Erythroblast (primary cell): ENCODE data around the gene REEP2.

ENCODE experiments used
- DNase-seq, 2 experiments: peaks; one replicate each; lab custom pipeline; 2025; lab: John Stamatoyannopoulos, UW
- GATA1 ChIP-seq: IDR thresholded peaks from 2 replicates; pipeline ENCODE4 v1.6.1; 2011; ENCODE audit warnings: low read depth, mild to moderate bottlenecking, control low read depth, low read length, moderate library complexity
- POLR2A ChIP-seq: IDR thresholded peaks from 2 replicates; pipeline ENCODE4 v1.6.1; 2011; ENCODE audit warnings: mild to moderate bottlenecking, low read length

REEP2 gene

DNA sequence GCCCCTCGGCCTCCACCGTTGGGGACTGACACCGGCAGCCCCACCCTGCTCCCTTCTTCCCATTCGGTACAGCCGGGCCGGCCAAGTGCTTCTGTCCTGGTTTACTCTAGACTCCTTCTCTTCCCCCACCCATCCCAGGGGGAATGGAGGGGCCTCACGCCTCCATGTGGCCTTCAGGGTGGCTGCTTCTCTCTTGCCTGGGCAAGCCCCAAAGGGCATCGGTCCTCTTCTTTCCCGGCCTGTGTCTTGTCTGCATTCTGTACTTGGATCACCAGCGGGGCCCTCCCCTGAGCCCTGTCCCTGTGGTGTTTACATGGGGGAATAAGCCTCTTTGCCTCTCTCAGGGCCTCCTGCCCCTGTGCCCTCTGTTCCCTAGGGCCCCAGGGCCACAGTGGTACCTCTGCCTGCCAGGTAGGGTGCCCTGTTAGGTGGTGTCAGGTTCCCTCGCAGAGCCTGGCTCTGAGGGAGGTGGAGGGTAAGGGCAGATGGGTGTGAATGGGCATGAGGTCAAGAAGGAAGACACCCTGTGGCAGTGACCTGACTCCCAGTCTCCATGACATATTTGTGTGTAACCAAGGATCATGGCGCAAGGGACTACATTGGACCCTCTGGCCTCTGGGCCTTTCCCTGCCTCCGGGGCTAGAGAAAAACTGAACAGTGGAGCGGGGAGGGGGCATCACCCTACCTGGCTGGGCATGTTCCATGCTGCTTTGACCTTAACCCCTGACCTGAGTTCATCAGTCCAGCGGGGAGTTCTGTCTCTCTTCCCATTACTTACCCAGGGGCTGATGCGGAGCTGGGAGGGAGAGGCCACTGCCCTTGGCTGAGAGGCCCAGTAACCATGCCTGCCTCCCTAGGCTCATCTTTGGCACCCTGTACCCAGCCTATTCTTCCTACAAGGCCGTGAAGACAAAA, 1.6 kb downstream of the REEP2 start:
- TF ChIP-seq POLR2A, result no peak
- TF ChIP-seq GATA1, result no peak
- DNase-seq, result no peak

DNA sequence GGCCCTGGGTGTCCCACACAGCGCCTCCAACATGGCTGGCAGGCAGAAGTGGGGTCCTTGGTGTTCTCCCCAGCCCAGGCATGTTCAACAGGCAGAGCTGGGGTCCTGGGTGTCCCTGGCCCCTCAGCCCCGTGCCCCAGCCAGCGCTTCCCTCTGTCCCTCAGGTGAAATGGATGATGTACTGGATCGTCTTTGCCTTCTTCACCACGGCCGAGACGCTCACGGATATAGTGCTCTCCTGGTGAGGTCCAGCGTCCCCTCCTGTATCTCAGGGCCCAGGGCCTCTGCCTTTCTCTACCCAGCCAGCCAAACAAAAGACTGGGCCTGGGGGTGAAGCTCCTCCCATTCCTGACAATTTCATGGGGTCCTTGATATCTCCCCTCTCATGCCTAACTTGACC, 2.4 kb downstream of the REEP2 start:
- no peak for TF ChIP-seq GATA1
- TF ChIP-seq POLR2A, result no peak
- DNase-seq, result no peak

DNA sequence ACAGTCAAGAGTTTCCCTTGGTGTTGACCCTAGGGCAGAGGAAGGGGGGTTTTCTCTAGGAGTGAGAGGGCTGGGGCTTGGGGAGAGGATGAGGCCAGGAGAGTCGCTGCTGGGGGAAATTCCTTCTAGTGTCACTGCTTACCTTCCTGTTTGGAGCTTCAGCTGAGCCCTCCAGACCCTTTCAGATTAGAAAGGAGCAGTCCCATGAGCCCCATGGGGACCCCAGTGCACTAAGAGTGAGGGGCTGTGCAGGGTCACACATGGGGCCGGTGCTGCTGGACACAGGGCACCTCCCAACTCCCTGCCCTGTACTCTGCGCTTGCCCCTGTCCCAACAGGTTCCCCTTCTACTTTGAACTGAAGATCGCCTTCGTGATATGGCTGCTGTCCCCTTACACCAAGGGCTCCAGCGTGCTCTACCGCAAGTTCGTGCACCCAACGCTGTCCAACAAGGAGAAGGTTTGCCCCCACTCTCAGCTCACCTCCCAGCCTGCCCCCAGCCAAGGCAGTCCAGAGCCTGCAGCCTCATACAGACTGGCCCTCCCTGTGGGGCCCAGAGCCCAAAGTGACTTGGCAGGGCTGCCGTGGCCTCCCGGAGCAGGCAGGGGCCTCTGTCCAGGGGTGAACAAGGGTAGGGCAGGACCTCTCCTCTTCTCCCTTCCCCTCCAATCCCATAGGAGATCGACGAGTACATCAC, 5.4 kb downstream of the REEP2 start:
- no peak for TF ChIP-seq GATA1
- no peak for TF ChIP-seq POLR2A
- DNase-seq, result no peak

DNA sequence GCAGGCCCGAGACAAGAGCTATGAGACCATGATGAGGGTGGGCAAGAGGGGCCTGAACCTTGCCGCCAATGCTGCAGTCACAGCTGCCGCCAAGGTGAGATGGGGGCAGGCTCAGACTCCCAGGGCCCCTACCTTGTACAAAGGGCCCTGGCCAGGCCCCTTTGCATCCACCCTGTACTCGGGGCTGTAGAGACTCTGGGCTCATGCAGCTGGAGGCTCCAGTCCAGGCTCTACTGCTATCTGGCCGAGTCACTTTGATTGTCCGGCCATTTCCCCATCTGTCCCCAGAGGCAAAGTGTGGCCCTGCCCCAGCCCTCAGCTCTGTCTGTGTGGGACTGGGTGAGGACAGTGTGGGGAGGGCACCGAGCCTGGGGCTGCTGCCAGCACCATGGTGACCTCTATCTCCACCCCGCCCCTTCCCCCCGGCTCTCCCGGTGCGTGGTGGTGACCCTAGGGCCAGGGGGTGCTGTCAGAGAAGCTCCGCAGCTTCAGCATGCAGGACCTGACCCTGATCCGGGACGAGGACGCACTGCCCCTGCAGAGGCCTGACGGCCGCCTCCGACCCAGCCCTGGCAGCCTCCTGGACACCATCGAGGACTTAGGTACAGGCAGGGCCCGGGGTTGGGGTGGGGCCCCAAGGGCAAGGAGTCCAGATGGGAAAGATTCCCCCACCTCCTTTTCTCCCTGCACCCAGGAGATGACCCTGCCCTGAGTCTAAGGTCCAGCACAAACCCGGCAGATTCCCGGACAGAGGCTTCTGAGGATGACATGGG, 6.1 kb downstream of the REEP2 start:
- DNase-seq, result no peak
- TF ChIP-seq GATA1 (no peak), POLR2A (no peak)

DNA sequence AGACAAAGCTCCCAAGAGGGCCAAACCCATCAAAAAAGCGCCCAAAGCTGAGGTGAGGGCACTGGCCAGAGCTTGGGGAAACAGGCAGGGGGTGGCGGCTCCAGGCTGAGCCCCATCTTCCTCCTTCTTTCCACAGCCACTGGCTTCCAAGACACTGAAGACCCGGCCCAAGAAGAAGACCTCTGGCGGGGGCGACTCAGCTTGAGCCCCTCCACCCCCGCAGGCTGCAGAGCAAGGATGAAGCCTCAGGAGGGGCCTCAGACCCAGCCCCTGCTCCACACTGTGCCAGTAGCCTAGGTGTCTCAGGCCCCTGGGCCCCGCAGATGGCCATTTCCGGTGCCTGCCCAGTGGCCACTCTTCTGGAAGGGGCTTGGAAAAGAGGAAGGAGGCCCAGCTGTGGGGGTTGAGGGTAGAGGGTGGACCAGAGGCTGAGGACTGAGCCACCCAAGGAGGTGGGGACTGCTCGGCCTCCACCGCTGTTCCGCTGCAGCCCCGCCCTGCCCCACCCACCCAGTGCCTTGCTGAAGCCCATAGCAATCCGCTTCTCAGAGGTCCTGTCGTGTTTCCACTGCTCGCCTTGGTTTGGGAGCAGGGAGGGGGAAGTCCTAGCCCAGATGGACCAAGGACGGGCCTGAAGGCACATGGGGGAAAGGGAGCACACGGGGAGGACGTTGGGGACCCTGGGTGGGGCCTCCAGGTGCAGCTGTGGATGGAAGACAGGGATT, 6.9 kb downstream of the REEP2 start:
- no peak for TF ChIP-seq GATA1
- no peak for TF ChIP-seq POLR2A

DNA sequence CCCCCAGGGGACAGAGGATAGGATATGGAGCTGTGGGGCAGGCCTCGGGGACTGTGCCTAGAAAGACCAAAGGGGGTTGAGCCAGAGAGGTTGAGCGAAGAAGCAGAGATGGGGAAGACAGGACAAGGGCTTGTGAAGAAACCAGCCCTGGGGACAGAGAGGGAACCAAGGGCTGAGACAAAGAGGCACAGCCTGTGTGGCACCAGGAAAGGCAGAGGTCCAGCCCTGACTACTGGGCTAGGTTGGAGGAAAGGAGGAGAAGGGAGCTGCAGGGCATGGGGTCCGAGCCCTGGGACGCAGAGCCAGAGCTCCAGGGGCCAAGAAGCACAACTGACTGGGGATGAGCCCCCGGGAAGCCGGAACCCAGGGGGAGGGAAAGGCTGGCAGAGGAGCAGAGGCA, 9.2 kb downstream of the REEP2 start:
- no peak for DNase-seq
- TF ChIP-seq GATA1 (no peak), POLR2A (no peak)

More for the DNA sequence above, 6.9 kb downstream of the REEP2 start:
- DNase-seq, result no peak

DNA sequence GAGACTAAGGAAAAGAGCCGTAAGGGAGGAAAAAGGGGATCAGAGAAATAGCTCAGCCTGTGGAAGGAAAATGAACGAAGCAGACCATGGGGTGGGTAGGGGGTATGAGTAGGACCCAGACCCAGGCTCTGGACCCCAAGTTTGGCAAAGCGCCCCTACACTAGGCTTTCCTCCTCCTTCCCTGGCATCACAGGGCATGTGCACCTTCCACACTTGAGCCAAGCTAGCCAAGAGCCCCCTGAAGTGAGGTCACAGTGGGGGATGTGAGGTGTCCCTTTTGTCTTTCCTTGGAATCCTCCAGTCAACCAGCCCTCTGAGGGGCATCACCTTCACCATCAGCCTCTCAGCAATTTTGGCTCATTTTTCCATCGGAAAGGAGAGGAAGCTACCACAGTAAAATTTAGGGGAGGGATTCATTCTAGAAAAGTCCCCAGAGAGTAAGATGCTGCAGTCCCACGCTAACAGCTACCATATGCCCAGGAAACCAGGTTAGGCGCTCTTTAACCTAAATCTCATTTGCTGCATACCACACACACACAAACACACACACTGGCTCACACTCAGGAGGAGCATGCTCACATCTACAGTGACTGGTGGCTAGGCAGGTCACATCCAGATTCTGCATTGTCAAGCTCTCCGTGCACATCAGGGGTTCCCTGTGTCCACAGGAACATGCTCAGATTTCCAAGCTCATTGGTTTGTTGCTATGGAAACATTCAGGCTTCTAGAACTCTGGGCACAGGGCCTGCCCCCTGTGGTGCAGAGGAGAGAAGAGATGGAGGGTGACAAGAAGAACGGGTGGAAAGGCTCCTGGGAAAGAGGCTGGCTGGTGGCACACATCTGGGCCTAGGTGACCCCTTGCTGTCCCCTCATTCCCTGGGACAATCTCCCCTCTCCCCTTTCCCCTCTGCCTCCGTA, 9.9 kb downstream of the REEP2 start:
- no peak for DNase-seq

DNA sequence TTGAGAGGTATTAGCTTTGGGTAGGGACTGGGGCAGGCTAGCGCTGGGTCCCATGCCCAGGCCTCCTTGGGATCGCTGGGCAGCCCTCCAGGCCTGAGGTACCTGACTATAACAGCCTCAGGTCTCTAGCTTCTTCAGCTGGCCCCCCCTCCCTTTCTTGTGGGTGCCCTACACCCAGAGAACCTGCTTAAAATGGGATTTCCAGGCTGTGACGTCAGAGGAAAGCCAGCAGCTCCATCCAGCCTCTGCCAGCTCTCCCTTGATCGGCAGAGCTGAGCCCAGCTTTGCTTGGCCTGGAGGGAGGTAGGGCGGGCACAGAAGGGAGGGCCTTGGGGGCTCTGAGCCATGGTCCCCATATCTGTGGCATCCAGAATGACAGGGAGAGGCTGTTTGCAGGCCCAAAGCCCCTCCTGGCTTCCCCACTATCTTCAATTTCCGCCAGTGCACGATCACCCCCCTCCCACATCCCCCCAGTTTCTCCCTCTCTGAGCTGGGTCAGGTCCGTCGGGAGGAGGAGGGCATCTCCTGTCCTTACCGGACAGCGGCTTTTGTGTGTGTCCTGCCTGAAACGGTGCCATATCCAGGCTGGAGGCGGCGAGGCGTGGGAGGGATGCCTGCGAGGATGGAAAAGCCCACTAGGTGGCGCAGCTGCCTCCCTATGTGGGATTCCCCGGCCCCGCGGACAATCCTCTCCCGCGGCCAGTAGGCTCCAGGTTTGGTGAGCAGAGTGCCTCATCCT, 10.8 kb downstream of the REEP2 start:
- TF ChIP-seq GATA1 (no peak), POLR2A (no peak)
- DNase-seq, result peak; percentile 79 to 88

More for the DNA sequence above, 9.9 kb downstream of the REEP2 start:
- TF ChIP-seq POLR2A, result no peak
- TF ChIP-seq GATA1, result no peak

DNA sequence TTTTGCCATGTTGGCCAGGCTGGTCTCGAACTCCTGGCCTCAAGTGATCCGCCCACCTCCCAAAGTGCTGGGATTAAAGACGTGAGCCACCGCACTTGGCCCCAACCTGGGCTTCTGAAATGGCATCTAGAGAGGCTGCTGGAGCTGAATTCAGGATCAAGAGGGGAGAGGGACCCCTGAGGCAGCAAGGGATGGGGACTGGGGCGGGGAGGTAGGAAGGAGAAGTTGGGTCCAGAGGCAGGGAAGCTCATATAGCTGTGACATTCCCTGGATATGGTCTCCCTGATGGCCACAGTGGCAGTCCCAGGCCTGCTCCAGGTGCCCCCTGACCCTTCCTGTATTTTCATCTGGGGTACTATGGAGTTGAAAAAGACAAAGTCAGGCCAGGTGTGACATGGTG, 12.1 kb downstream of the REEP2 start:
- TF ChIP-seq POLR2A (no peak), GATA1 (no peak)

DNA sequence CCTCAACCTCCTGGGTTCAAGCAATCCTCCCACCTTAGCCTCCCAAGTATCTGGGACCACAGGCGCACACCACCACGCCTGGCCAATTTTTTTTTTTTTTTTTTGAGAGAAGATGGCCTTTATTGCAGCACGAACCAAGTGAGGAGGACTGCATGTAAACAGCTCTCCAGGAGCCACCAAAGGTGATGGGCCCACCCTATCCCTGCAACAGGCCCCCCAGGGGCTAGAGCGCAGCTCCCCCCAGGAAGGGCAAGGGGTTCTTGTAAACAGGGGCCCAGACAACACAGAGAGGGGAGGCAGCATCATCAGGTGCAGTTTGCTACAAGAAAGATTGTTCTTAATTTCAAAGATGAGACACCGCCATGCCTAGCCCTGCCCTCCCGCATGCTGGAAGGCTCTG, 13.9 kb downstream of the REEP2 start:
- DNase-seq, result no peak
- TF ChIP-seq GATA1 (no peak), POLR2A (no peak)

More for the DNA sequence above, 12.1 kb downstream of the REEP2 start:
- no peak for DNase-seq

DNA sequence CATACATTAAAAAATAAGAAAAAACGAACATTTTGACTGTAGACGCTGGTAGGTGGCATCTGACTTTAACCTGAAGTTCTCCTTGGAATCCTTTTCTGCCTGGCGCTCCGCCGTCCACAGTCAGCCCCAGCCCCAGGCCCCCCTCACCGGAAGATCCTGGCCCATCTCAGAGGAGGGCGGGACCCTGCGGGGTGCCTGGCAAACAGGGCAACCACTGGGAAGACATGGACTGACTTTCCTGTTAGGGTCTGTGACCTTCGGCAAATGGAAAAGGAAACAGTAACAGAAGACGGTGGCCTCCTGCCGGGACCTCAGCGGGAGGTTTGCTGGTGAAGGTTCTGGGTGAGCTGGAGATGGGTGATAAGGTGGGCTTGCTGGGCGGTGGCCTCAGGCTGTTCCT, 14.7 kb downstream of the REEP2 start:
- DNase-seq, result no peak
- no peak for TF ChIP-seq GATA1
- no peak for TF ChIP-seq POLR2A

DNA sequence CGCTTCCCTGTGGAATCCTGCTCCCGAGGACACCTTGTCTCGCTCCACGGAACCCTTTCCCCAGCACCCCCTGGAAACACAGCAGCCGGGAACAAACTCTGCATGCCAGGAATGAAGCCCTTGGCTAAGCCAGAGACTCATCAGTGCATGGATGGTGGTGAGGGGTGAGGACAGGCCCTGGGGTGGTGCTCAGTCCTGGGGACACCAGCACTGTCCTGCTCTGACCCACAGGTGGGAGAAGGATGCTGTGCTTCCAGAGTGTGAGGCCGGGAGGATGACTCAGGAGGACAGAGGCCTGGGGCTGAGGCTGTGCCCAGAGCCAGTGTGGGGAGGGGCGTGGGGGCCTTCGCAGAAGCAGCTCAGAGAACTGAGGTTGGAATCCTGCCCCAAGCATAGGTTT, 15.3 kb downstream of the REEP2 start:
- no peak for DNase-seq
- TF ChIP-seq POLR2A, result no peak
- no peak for TF ChIP-seq GATA1
